NCI-H748 treated with DMSO at 0.1 percent for 48 hours (cell line): ENCODE results near the gene CRABP2.

Experiments
- DNase-seq: peaks from one replicate; lab custom pipeline; 2025; lab: John Stamatoyannopoulos, UW

The CRABP2 gene

GRCh38 chr1:156689953-156690674 is 15.3 kb downstream of the CRABP2 start:
- no peak for DNase-seq

- DNase-seq = peak; percentile 66
These were observed 16.1 kb downstream of the CRABP2 start for GRCh38 chr1:156689035-156689952.

DNA sequence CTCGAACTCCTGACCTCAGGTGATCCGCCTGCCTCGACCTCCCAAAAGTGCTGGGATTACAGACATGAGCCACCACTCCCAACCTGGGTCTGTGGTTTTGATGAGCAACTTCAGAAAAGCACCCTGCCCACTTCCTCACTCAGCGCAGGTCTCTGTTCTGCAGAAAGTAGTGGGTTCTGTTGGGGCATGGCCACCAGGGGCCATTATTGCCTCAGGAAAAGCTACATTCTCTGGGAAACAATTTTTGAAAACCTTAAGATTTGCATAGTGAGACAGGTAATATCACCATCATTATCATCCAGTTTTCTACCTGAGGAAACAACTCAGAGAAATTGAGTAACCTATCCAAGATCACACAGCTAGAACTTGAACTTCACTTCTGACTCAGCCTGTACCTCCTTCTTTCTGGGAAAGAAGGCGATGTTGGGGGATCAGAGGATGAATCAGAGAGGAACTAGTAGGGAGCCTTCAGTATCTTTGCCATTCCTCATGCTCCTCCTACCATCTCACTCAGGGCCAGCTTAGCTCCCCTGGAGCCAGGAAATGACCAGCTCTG is 21.1 kb downstream of the CRABP2 start:
- no peak for DNase-seq

DNA sequence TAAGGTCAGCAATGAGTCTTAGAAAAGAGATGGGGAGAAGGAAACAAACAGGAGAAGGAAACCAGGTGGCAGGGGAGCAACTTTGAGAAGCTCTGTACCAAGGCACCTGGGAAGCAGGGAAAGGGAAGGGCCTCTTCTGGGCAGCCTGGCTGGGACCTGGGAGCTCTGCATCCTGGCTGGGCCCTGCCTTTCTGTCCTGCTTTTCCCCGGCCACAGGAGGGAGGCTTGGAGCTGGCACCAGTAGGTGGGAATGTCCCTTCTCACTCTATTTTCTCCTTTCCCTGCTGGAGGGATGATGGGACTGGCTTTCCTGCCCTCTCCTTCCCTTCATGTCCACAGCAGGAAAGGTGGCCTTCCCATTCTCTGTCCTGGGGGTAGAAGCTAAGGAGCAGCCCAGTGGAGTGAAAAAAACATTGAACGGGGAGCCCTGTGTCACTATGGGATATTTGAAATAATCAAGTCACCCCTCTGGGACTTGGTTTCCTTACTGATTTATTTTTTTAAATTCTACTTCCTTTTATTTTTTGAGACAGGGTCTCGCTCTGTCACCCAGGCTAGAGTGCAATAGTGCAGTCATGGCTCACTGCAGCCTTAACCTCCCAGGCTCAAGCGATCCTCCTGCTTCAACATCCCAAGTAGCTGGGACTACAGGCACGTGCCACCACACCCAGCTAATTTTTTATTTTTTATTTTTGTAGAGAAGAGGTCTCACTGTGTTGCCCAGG is 23.1 kb downstream of the CRABP2 start:
- no peak for DNase-seq

DNA sequence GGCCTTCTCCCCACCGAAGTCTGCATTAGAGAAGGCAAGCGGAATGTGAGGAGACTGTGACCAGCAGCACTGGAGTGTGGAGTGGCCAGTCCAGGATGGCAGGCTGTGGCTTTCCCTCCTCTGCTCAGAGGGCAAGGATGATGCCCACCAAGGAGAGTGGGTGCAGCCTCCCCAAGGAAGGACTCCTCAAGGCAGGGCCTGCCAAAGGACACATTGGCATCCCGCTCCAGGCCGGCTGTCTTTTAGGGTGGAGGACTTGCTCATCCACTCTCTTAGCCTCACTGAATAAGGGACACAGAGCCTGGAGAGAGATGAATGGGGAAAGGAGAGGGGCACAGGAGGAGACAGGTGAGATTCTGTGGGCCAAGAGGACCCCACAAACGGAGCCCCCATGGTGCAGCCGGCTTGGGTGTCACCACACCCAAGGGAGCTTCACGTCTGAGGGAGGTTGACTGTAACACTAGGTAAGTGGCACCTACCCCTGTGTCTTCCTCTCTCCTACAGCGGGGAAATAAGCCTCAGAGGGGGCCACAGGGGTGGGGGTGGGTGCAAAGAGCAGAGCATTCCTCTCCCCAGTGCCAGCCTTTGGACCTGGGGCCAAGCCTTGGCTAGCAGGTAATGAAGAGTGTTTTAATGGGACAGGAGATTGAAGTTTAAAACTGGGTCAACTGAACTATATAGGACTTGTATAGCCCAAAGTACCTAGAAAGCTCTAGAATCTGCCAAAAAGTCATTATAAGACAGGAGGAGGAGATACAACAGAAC is 24.0 kb downstream of the CRABP2 start:
- no peak for DNase-seq

DNA sequence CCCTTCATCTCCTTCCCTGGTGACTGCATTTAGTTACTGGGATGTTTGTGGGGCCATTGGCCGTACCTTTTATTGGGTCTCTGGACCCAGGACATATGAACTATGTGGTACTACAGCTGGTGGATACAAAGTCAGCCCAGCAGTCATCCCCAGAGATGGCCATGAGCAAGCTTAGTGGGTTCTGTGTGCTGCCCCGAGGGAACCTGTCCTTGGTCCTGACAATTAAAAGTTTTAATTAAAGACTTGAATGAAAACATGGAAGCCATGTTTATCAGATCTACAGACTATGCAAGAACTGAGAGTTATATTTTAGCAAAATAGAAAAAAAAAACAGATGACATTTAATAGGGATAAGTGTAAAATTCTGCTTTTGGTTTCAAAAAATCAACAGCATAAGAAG is 25.3 kb downstream of the CRABP2 start:
- DNase-seq = no peak

DNA sequence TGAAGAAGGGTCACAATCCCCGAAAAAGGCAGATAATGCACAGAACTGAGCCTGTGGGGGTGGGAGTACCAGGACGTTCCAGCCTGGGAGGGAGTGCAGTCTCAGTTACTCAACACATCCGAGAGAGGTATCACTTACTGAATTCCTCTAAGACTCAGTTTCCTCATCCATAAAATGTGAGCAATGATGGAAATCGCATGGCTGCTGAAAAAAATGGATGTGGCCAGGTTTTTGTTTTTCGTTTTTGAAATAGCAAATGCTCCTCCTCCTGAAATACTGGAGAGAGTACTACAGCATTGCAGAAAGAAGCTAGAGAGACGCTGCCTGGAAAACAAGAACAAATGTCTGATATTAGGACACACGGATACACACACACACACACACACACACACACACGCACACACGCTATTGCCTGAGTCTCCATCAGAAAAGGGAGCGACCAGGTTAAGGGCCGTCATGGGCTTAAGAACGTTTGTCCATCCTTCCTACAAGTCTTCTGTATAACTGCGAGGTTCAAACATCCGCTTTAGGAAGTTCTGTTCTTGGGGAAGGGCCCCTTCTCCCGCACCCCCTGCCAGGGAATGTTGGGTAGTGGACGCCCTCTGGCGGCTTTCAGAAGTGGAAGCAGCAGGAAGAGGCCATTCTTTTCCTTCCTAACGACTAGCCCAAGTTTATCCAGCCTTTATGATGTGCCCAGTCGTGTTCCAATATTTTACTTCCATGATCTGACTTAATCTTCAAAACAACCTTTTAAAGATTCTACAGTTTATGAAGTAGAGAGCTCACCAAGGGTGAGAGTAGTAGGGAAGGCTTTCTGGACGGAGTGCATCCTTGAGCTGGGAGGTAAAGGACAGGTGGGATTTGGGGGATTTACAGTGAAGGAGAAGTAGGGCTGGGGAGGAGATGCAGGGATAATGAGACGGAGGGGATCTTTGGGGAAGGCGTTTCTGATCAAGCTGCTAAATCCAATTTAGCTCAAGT is 27.5 kb downstream of the CRABP2 start:
- DNase-seq = peak; percentile 61

GRCh38 chr1:156676820-156677615 is 28.4 kb downstream of the CRABP2 start, which contains the start of gene NES:
Gene NES, minus strand, starts transcription at chr1:156677407. Its CDS starts 143 bp downstream, at chr1:156677264.
- peak; percentile 3 for DNase-seq

DNA sequence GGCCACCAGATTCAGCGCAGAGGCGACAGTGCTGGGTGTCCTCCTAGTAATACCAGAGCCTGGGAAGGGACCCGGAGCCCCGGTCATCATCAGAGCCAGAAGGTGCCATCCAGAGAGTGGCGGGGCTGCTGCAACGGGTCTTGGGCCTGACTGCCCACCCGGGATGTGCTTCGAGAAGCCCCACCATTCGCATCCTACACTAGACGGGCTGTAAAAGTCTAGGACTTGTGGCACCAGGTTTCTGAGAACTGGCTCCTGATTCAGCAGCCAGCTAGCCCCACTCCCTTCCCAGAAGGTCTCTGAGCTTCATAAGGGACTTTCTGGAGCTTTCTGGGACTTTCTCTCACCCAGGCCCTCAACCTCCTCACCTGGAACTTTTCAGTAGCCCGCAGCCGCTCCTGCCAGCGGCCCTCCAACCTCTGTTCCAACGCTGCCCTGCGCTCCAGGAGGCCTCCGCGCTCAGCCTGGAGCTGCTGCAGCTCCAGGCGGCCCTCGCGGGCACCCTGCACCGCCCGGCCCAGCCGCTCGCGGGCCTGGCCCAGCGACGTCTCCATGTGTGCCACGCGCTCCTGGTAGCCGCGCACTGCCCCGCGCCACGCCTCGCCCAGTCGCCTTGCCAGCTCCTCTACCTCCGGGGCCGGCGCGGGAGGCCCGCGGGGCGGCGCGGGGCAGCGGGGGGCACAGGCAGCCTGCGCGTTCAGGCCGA is 29.1 kb downstream of the CRABP2 start:
- no peak for DNase-seq

DNA sequence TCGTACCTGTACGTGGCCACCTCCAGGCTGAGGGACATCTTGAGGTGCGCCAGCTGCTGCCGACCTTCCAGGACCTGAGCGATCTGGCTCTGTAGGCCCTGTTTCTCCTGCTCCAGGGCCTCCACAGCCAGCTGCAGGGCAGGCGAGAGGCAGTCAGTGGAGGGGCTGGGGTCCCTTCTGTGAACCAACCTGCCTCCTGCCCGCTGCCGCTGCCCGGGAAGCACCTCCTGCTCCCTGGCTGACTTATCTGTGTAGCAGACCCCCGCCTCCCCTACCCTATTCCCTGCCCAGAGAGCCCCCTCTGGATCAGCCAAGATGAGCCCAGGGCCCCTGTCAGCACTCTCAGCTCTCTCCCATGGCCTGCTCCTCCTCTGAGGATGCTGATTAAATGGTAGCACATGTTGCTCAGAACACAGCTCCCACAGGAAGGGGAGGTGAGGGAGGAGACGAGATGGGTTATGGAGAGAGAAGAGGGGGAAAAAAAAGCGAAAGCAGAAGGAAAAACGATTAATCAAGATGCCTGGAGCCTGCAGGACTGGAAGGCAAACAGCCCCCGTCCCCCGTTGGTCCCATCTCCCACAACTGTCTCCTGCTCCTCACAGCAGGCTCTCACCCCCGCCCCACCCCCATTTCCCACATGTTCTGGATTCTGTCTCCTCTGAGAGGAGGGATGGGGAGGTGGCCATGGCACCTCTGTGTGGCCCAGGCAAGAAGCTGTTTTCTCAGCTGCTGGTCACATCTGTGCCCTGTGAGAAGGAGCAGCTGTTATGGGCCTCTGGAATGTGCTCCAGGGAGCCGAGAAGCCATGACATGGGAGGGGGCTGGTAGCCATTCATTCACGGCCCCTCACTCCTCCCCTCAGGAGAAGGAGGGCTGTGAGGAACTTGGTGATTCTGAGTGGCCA is 29.9 kb downstream of the CRABP2 start:
- no peak for DNase-seq

GRCh38 chr1:156673387-156674121 is 31.8 kb downstream of the CRABP2 start:
- DNase-seq = no peak

- no peak for DNase-seq
These were observed 33.6 kb downstream of the CRABP2 start for GRCh38 chr1:156671804-156672203.

DNA sequence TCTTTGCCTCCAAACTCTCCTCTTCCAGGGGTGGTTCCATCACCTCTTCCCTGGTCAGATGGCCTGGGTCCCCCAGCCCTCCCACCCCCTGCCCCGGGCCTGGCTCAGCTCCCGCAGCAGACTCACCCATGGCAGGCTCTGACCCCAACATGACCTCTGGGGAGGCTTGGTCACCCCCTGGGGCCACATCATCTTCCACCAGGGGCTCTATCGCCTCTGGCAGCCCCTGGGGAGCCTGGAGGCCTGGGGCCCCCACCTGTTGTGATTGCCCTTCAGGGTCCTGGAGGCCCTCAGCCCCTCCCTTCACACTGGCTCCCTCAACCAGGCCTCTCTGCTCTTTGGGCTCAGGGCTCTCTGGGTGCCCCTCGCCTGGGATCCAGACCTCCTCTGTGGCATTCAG is 34.6 kb downstream of the CRABP2 start:
- no peak for DNase-seq

- DNase-seq = no peak
These were observed 35.0 kb downstream of the CRABP2 start for GRCh38 chr1:156670359-156670758.

- no peak for DNase-seq
These were observed 35.6 kb downstream of the CRABP2 start for GRCh38 chr1:156669794-156670193.

DNA sequence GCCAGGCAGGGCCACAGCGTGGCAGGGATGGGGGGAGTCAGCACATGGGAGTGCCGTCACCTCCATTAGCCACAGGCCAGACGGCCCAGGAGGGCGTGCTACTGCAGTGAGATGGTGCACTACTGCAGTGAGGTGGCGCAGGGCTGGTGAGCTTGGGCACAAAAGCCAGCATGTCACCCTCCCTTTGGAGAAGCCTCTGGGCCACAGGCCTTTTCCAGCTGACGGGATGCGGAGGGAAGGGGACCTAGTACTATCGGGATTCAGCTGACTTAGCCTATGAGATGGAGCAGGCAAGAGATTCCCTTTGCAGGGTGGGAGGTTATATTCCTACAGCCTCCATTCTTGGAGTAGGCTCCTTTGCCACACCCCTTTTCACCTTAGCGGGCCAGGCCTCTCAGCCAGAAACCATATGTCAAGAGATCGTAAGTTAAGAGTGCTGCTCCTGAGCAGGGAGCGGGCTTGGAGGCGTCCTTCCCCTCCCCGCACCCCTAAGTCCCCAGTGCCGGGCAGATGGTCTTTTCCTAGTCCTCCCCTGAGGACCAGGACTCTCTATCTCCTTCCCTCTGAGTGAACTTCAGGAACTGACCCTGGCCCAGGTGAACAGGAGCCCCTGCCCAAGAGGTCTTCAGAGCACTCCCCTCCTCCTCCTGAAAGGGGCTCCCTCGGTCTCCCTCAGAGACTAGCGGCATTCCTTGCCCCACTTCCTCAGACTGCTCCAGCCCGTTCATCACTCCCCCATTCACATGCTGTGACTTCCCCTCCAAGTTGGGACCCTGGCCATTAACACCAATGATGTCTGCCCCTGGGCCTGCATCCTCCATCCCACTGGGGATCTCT is 36.4 kb downstream of the CRABP2 start:
- DNase-seq = no peak
